ENCODE results near the gene TNPO2. TPM values are rescaled to one million over a fixed set of nuclear protein-coding genes. Genes with fewer than 3 reads are reported as not detected.

The TNPO2 gene
- total RNA-seq, 1 donor from 2014 or later: 109 TPM

DNA sequence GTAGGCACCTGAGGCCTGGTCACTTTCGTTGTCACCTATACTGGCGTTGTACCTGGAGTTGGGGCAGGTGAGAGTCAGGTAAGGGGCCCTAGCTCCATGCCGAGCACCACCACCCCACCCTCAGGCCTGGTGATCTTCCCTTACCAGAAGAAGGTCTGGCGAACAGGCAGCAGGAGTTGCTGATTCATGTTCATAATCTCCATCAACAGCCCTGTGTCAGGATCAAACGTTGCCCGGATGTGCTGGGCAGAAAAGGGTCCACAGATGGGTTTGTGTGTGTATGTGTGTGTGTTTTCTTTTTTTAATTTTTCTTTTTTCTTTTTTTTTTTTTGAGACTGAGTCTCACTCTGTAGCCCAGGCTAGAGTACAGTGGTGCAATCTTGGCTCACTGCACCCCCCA lies 71.5 kb downstream of the TNPO2 start:
- no peak overlapping the region for H3K27ac Mint-ChIP-seq
- no peak overlapping the region for H3K4me3 Mint-ChIP-seq (ENCODE audit: low read depth)
- TF ChIP-seq, protein P1, sequence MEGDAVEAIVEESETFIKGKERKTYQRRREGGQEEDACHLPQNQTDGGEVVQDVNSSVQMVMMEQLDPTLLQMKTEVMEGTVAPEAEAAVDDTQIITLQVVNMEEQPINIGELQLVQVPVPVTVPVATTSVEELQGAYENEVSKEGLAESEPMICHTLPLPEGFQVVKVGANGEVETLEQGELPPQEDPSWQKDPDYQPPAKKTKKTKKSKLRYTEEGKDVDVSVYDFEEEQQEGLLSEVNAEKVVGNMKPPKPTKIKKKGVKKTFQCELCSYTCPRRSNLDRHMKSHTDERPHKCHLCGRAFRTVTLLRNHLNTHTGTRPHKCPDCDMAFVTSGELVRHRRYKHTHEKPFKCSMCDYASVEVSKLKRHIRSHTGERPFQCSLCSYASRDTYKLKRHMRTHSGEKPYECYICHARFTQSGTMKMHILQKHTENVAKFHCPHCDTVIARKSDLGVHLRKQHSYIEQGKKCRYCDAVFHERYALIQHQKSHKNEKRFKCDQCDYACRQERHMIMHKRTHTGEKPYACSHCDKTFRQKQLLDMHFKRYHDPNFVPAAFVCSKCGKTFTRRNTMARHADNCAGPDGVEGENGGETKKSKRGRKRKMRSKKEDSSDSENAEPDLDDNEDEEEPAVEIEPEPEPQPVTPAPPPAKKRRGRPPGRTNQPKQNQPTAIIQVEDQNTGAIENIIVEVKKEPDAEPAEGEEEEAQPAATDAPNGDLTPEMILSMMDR (IDR thresholded peaks at IDR 0.05; ENCODE audit: unreplicated experiment): no peak
- no peaks in the 10 kb centered on the region for H3K27me3 Mint-ChIP-seq
- H3K9me3 Mint-ChIP-seq (ENCODE audit: low read depth): no peaks in the 10 kb centered on the region
- DNase-seq (ENCODE audit: low spot score, unreplicated experiment): no peak
- no peaks in the 10 kb centered on the region for H3K4me1 Mint-ChIP-seq (ENCODE audit: low read depth)
- H3K36me3 Mint-ChIP-seq (ENCODE audit: insufficient read depth): peaks cover 21% of the 10 kb centered on the region

DNA sequence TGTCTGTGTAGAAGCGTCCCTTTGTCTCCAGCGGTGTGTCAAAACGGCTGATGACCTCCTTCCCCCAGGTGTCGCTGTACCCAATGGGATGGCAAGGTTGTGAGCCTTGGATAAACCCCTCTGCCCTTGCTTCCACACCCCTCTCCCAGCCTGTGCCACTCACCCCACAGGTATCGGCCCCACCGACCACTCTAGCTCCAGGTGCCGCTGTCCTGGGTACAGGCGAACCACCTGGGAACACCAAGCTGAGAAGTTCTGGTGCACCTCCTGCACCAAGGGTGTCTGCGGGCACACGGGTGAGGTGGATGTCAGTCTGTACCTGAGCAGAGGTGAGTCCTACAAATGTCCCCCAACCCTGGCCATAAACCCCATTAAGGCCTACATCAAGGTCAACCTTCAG lies 73.8 kb downstream of the TNPO2 start:
- H3K27me3 Mint-ChIP-seq: no peaks in the 10 kb centered on the region
- H3K9me3 Mint-ChIP-seq (ENCODE audit: low read depth): no peaks in the 10 kb centered on the region
- TF ChIP-seq, protein P1 (IDR thresholded peaks at IDR 0.05; ENCODE audit: unreplicated experiment): no peak
- H3K36me3 Mint-ChIP-seq (ENCODE audit: insufficient read depth): peaks cover 13% of the 10 kb centered on the region
- no peaks in the 10 kb centered on the region for H3K4me1 Mint-ChIP-seq (ENCODE audit: low read depth)
- no peak overlapping the region for H3K27ac Mint-ChIP-seq
- no peak overlapping the region for H3K4me3 Mint-ChIP-seq (ENCODE audit: low read depth)
- no peak for DNase-seq (ENCODE audit: low spot score, unreplicated experiment)

Other genes starting within 250 kb of the TNPO2 start
- gene ZNF709, start 239.1 kb downstream of the TNPO2 start, total RNA-seq: 5.8 and 9.1 TPM in 2 replicates
- gene ZNF564, start 172.4 kb downstream of the TNPO2 start, total RNA-seq: 18.9 and 23.1 TPM in 2 replicates
- gene ZNF490, start 113.1 kb downstream of the TNPO2 start, total RNA-seq: 12.7 and 15.1 TPM in 2 replicates
- gene ZNF791, start 113.0 kb downstream of the TNPO2 start, total RNA-seq: 22.3 and 24.3 TPM in 2 replicates
- 115 and 120 TPM in 2 replicates for gene MAN2B1, start 57.2 kb downstream of the TNPO2 start, total RNA-seq
- 16.3 and 17.2 TPM in 2 replicates for gene WDR83, start 57.1 kb downstream of the TNPO2 start, total RNA-seq
- gene DHPS, start 42.1 kb downstream of the TNPO2 start, total RNA-seq: 92.0 and 106 TPM in 2 replicates
- gene GNG14, start 35.9 kb downstream of the TNPO2 start, total RNA-seq: not detected in 2 replicates
- 14.6 and 15.1 TPM in 2 replicates for gene FBXW9, start 27.3 kb downstream of the TNPO2 start, total RNA-seq
- gene TRIR, start 10.8 kb upstream of the TNPO2 start, total RNA-seq: 171 and 180 TPM in 2 replicates
- 59.8 and 66.0 TPM in 2 replicates for gene GET3, start 13.6 kb upstream of the TNPO2 start, total RNA-seq
- gene BEST2, start 27.9 kb upstream of the TNPO2 start, total RNA-seq: not detected in 2 replicates
- gene HOOK2, start 51.6 kb upstream of the TNPO2 start, total RNA-seq: 115 TPM in 2 replicates
- 5.7 and 6.0 TPM in 2 replicates for gene JUNB, start 67.6 kb upstream of the TNPO2 start, total RNA-seq
- gene PRDX2, start 77.9 kb upstream of the TNPO2 start, total RNA-seq: 524 and 554 TPM in 2 replicates
- 16.5 and 22.7 TPM in 2 replicates for gene THSD8, start 78.1 kb upstream of the TNPO2 start, total RNA-seq
- 32.8 and 37.4 TPM in 2 replicates for gene RNASEH2A, start 82.7 kb upstream of the TNPO2 start, total RNA-seq
- gene RTBDN, start 110.6 kb upstream of the TNPO2 start, total RNA-seq: not detected in 2 replicates
- 5.3 and 5.9 TPM in 2 replicates for gene MAST1, start 114.6 kb upstream of the TNPO2 start, total RNA-seq
- 26.0 and 31.7 TPM in 2 replicates for gene DNASE2, start 157.5 kb upstream of the TNPO2 start, total RNA-seq
- not detected in 2 replicates for gene KLF1, start 163.3 kb upstream of the TNPO2 start, total RNA-seq
- 59.3 and 60.6 TPM in 2 replicates for gene GCDH, start 167.2 kb upstream of the TNPO2 start, total RNA-seq
- 1.2 and 1.8 TPM in 2 replicates for gene SYCE2, start 195.4 kb upstream of the TNPO2 start, total RNA-seq
- gene FARSA, start 209.8 kb upstream of the TNPO2 start, total RNA-seq: 61.2 and 63.3 TPM in 2 replicates
- 707 and 730 TPM in 2 replicates for gene CALR, start 214.7 kb upstream of the TNPO2 start, total RNA-seq
- 70.4 and 78.8 TPM in 2 replicates for gene RAD23A, start 221.9 kb upstream of the TNPO2 start, total RNA-seq
- gene GADD45GIP1, start 233.3 kb upstream of the TNPO2 start, total RNA-seq: 16.8 and 20.8 TPM in 2 replicates
- not detected in 2 replicates for gene DAND5, start 245.6 kb upstream of the TNPO2 start, total RNA-seq